ENCODE measurements around the gene FBLN1.
"Not testable (repeated sequence)": the region's sequence is repeated elsewhere in the genome, so short reads cannot be mapped to it uniquely, and the experiment has no call there.

FBLN1 gene

GRCh38 chr22:45502215-45503049 lies at the start of gene FBLN1:
Gene FBLN1 (plus strand): TSS chr22:45502883. CDS start chr22:45502986, 103 bp downstream.
- DNase-seq (ENCODE audit: low spot score): no peak

DNA sequence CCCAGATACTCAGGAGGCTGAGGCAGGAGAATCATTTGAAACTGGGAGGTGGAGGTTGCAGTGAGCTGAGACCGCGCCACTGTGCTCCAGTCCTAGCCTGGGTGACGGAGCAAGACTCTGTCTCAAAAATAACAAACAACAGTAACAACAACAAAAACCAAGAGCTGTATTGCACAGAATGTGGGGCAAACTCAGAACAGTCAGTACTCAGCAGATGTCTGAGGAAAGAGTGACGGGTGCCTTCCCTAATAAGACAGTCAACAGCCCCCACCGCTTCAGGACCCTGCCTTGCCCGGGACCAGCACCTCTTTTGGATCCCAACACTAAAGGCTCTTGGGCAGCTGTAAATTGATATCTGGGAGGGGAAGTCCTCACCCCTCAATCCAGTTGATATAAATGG lies 48.9 kb upstream of the FBLN1 start:
- no peak for DNase-seq (ENCODE audit: low spot score)

- no peak for DNase-seq (ENCODE audit: low spot score)
These were observed 48.4 kb upstream of the FBLN1 start for GRCh38 chr22:45454275-45454674.

GRCh38 chr22:45455212-45455611 lies 47.5 kb upstream of the FBLN1 start:
- DNase-seq (ENCODE audit: low spot score): no peak

GRCh38 chr22:45455621-45456020 lies 47.1 kb upstream of the FBLN1 start:
- DNase-seq (ENCODE audit: low spot score): no peak

DNA sequence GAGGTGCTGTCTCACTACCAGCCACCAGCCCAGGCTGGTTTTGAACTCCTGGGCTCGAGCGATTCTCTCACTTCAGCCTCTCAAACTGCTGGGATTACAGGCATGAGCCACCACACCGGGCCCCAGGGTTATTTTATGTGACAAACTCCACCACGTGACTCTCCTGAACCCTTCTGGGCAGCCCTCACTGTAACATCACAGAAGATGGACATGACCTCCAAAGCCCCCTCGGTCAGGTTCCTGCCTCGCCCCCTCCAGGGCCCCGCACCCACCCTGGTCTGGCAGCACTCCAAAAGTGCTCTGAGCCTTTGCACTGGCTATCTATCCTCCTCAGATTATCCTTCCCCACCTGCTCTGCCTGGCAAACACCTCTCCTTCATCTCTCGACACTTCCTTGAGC lies 45.9 kb upstream of the FBLN1 start:
- DNase-seq (ENCODE audit: low spot score): no peak

DNA sequence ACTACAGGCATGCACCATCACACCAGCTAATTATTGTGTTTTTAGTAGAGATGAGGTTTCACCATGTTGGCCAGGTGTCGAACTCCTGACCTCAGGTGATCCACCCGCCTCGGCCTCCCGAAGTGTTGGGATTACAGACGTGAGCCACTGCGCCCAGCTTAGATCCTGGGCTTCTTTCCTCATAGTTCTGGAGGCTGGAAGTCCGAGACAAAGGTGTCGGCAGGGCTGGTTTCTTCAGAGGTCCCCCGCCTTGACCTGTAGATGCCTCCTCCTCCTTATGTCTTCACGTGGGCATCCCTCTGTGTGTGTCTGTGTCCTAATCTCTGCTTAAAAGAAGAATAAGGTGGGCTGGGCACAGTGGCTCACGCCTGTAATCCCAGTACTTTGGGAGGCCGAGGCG lies 44.2 kb upstream of the FBLN1 start:
- DNase-seq (ENCODE audit: low spot score): no peak

DNA sequence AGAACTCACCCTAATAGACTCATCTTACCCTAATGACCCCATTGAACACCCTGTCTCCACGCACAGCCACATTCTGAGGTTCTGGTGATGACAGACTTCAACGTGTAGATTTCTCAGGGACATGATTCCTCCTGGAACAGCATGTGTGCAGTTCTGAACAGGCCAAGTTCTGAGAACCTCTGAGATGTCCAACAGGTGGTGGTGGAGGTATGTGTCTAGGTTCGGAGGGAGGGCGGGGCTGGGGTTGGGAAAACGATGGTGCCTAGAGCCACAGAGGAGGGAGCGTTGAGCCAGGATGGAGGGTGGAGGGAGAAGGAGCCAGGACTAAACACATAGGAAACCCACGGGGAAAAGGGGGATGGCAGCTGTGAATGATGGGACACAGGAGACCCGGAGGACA lies 43.4 kb upstream of the FBLN1 start:
- DNase-seq (ENCODE audit: low spot score): no peak

DNA sequence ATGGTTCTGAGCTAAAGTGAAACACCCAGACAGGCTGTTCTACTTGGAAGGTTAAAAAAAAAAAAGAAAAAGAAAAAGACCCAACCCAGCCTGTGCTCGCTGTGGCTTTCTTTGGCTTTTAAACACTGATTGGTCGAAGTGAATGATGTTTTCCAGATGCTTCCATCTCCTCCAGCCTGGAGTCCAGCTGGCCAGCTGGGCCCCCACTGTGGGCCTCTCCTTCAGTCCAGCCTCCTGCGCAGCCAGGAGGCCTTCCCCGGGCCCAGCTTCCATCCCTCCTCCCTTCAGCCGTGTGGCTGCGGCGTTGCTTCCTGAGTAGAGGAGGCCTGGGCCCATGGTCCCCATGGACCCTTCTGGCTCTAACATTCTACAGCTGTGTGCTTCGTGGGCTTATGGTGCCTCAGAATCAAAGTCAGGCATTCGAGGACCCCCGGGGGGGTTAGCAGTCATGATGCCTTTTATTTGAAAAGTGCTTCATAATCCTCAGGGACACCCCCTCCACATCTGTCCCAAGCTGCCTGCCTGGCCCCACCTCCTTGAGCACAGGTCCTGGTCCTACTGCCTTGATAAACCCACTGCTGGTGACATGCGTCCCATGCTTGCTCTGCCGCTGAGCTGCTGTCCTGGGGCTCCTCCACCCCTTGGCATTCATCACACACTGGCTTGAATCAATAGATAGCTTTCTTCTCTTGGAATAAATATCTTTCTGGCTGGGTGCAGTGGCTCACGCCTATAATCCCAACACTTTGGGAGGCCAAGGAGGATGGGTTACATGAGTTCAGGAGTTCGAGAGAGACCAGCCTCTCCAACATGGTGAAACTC lies 42.2 kb upstream of the FBLN1 start:
- DNase-seq (ENCODE audit: low spot score): no peak

DNA sequence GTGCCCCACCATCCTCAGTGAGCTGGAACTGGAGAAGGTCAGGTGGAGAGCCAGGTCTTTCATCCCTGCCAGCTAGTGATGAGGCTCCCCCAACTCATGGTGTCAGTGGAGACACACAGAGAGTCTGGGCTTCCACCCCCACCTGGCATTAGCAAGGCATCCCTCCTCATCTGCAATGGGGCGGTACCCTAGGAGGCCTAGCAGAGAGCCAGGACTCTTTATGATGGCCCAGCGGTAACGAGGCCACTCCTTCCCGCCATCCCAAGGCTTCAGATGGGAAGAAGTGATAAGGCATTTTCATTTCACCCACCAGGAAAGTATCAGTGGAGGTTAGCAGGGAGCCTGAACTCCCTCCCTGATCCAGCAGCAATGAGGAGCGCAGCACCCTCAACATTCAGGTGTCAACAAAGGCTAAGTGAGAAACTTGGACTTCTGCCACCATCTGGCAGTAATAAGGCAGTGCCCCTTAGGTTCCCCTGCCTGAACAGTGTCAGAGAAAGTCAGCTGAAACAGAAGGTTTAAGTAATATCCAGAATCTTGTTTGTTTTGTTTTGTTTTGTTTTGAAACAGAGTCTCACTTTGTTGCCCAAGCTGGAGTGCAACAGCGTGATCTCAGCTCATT lies 40.5 kb upstream of the FBLN1 start:
- no peak for DNase-seq (ENCODE audit: low spot score)

DNA sequence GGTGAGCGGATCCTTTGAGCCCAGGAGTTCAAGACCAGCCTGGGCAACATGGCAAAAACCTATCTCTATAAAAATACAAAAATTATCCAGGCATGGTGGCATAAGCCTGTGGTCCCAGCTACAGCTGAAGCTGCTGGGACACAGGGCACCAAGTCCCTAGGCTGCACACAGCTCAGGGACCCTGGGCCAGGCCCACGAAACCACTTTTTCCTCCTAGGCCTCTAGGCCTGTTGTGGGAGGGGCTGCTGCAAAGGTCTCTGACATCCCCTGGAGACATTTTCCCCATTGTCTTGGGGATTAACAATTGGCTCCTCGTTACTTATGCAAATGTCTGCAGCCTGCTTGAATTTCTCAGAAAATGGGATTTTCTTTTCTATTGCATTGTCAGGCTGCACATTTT lies 39.0 kb upstream of the FBLN1 start:
- DNase-seq (ENCODE audit: low spot score): not testable (repeated sequence)

DNA sequence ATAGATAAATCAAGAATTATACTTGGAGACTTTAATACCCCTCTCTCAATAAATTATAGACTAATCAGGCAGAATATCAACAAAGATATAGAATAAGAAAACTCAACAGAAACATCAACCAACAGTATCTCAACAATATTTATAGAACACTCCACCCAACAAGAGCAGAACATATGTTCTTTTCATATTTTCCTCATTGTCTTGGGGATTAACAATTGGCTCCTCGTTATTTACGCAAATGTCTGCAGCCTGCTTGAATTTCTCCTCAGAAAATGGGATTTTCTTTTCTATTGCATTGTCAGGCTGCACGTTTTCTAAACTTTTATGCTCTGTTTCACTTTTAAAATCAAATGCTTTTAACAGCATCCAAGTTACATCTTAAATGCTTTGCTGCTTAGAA lies 37.0 kb upstream of the FBLN1 start:
- DNase-seq (ENCODE audit: low spot score): no peak

- peak; percentile 16 for DNase-seq (ENCODE audit: low spot score)
These were observed 33.8 kb upstream of the FBLN1 start for GRCh38 chr22:45468872-45469271.

DNA sequence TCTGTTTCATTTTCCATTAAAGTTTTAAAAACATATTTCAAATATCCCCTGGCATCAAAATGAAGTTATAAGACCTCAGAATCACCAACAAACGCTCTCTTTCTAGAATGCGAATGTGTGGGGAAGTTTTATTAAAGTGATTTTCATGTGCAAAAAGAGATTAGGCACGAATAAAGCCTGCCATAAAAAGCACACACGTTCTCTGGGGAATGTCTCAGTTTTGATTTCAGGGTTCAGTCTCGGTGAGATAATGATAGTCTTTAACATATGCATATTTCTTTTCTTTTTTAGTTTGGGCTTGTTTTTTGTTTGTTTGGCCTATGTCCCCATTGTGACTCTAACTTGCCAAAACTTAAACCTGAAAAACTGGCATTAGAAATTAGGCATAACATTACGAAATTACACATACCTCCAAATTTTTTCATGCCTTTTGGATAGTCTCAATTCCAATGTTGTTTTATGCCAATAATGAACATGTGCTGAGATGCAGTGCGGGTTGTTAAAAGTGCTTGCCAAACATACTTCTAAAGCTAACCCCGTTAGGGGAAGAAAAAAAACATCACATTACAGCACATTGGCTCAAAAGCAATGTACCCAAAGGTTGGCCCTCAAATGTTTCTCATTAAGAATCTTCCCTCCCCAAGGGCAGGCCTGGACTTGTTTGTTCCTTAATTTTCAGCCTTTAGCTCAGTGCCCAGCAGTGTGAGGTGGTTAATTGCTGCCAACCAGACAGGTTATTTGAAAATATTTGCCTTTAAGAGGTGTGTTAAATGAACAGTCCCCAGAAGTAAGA lies 33.2 kb upstream of the FBLN1 start:
- no peak for DNase-seq (ENCODE audit: low spot score)

- no peak for DNase-seq (ENCODE audit: low spot score)
These were observed 31.8 kb upstream of the FBLN1 start for GRCh38 chr22:45470871-45471270.

- DNase-seq (ENCODE audit: low spot score): no peak
These were observed 30.3 kb upstream of the FBLN1 start for GRCh38 chr22:45472426-45472825.

DNA sequence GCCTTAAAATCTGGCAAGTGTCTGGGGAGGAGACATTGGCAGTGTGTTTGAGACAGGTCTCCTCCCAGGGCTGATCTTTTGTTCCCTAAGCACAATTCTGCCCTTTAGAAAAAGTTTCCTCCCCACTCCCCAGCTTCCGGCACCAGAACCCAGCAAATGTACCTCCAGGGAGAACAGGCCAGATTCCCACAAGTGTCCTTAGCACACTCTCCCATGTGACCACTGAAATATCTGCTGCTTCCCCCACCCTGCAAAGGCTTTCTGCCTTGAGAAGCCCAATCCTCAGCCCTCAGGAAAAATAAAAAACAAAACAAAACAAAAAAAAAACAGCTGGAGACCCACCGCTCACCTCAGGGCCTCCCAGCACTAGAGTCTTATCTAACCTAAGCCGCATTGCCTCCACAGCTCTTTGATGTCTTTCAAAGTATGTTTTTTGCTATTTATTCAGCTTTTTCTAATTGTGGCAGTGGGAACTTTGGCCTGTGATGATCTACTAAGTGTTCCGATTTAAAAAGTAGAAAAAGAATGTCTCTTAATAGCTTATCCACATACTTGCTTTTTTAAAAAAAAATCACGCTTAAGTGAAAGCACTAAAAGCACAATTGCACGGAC lies 29.0 kb upstream of the FBLN1 start:
- no peak for DNase-seq (ENCODE audit: low spot score)

GRCh38 chr22:45475063-45475747 lies 27.5 kb upstream of the FBLN1 start:
- DNase-seq (ENCODE audit: low spot score): no peak

DNA sequence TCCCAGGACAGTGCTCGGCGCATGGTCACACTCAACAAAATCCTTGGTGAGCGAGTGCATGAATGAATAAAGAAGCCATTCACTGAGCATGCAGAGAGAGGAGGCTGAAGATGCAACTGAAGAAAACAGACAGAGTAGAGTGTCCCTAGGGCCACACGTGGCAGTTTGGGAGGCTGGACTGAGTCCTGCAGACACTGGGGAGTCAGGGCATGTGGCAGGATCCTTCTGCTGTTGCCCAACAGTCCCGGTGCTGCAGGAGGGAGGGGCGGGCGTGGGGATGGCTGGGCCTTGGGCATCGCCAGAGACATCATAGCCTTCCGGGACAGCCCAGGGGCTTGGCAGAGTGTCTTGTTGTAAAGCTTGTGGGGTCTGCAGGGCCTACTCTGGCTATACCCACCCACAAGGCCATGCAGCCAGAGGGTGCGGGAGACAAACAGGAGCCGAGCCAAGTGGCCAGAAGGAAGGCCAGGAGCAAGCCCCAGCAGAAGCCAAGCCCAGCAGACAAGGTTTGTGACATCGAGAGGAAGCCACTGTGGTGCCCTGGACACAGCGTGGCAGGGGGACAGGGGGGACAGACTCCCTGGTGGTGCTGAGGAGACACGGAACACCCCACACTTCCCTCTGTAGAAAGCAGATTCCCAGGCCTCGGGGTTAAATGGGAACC lies 26.7 kb upstream of the FBLN1 start:
- no peak for DNase-seq (ENCODE audit: low spot score)

DNA sequence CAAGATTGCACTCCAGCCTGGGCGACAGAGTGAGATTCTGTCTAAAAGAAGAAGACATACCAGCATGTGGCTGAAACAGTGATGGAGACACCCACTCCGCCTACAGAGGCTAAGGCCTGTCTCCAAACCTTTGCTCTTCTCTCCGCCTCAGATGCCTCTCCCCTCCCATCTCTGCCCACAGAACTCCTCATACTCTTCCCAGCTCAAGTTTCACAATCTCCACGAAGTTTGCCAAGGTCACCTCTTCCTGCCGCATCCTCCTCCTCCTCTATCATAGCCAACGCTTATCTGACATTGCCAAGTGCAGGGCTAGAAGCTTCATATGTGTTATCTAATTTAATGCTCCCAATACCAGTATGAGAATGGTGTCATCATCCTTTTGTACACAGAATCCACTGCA lies 25.9 kb upstream of the FBLN1 start:
- no peak for DNase-seq (ENCODE audit: low spot score)
